Loucy (cell line): Measurements from ENCODE around the gene PTPRF.

Experiments
- H2AFZ ChIP-seq: fragments of 200-600 bp; sonication (generic); 2 replicates; pipeline ENCODE4 v1.6.0; 2016; ENCODE audit warnings: antibody characterized with exemption, mild to moderate bottlenecking, low read length, moderate library complexity
- H3F3A ChIP-seq: fragments of 200-600 bp; 2 replicates; pipeline ENCODE4 v1.6.0; 2016; ENCODE audit warnings: antibody characterized with exemption, low read depth, mild to moderate bottlenecking
- H3K27me3 ChIP-seq: fragments of 200-600 bp; sonication (generic); 2 replicates; pipeline ENCODE4 v1.6.1; 2014; ENCODE audit warnings: low read length, mild to moderate bottlenecking; ENCODE audit not compliant: insufficient read depth, poor library complexity, severe bottlenecking
- H3K36me3 ChIP-seq: fragments of 200-600 bp; sonication (generic); 2 replicates; pipeline ENCODE4 v1.6.1; 2016; ENCODE audit warnings: low read length; ENCODE audit not compliant: insufficient read depth
- H3K4me1 ChIP-seq: fragments of 200-600 bp; sonication (generic); 2 replicates; pipeline ENCODE4 v1.5.1; 2014; ENCODE audit warnings: low read length, mild to moderate bottlenecking; ENCODE audit not compliant: insufficient read depth, poor library complexity, severe bottlenecking
- H3K4me2 ChIP-seq: fragments of 200-600 bp; sonication (generic); 2 replicates; pipeline ENCODE4 v1.6.0; 2014; ENCODE audit warnings: antibody characterized with exemption, low read length, low read depth, mild to moderate bottlenecking; ENCODE audit not compliant: poor library complexity, severe bottlenecking
- H3K4me3 ChIP-seq: fragments of 200-600 bp; sonication (generic); 2 replicates; pipeline ENCODE4 v1.5.1; 2014; ENCODE audit warnings: low read length, mild to moderate bottlenecking, mixed read lengths; ENCODE audit not compliant: poor library complexity, severe bottlenecking
- H3K79me2 ChIP-seq: fragments of 200-600 bp; sonication (generic); 2 replicates; pipeline ENCODE4 v1.6.1; 2014; ENCODE audit warnings: low read length; ENCODE audit not compliant: insufficient read depth
- H3K9ac ChIP-seq: fragments of 200-600 bp; sonication (generic); 2 replicates; pipeline ENCODE4 v1.6.0; 2014; ENCODE audit warnings: mild to moderate bottlenecking, low read depth, low read length, moderate library complexity; ENCODE audit not compliant: poor library complexity, severe bottlenecking
- H3K9me2 ChIP-seq: fragments of 200-600 bp; sonication (generic); replicated peaks from 2 replicates; pipeline ENCODE4 v1.6.1; 2016; ENCODE audit warnings: low read depth, low read length, mixed read lengths
- H3K9me3 ChIP-seq: fragments of 200-600 bp; sonication (generic); 2 replicates; pipeline ENCODE4 v1.6.1; 2014; ENCODE audit warnings: mild to moderate bottlenecking, antibody characterized with exemption, low read length, low read depth; ENCODE audit not compliant: insufficient read depth
- H4K20me1 ChIP-seq: fragments of 200-600 bp; sonication (generic); 2 replicates; pipeline ENCODE4 v1.6.0; 2014; ENCODE audit warnings: antibody characterized with exemption, low read length, mild to moderate bottlenecking; ENCODE audit not compliant: insufficient read depth, poor library complexity, severe bottlenecking
- CTCF ChIP-seq: fragments of 200-600 bp; sonication (generic); conservative IDR thresholded peaks from 2 replicates; pipeline ENCODE4 v1.5.1; 2014; ENCODE audit warnings: mild to moderate bottlenecking, antibody characterized with exemption, low read length
- EZH2phosphoT487 ChIP-seq: fragments of 200-600 bp; IDR thresholded peaks from 2 replicates; pipeline ENCODE4 v1.6.1; 2018; ENCODE audit warnings: antibody characterized with exemption, mild to moderate bottlenecking, moderate library complexity, borderline replicate concordance

Gene PTPRF

GRCh38 chr1:43529206-43529731, 1.4 kb upstream of the PTPRF start:
- Histone ChIP-seq H3K4me1 (peaks cover 17% of the 10 kb centered on the region), H3K36me3 (no peaks in the 10 kb centered on the region), H3K9me2 (no peaks in the 10 kb centered on the region), H3K9ac (no peak overlapping the region), H3K27me3 (no peaks in the 10 kb centered on the region), H3F3A (no peaks in the 10 kb centered on the region), H3K4me3 (no peak overlapping the region), H3K4me2 (peak overlapping the region; percentile 28), H2AFZ (0 out of 2 replicates have a peak overlapping the region, but pooled peaks have one; percentile 8), H3K79me2 (no peaks in the 10 kb centered on the region), H4K20me1 (peaks cover 3% of the 10 kb centered on the region), H3K9me3 (no peaks in the 10 kb centered on the region)
- TF ChIP-seq CTCF (peak; percentile 97), EZH2phosphoT487 (no peak)

GRCh38 chr1:43531107-43531905, 623 bp downstream of the PTPRF start:
- Histone ChIP-seq H3F3A (no peaks in the 10 kb centered on the region), H3K36me3 (no peaks in the 10 kb centered on the region), H3K4me2 (peak overlapping the region; percentile 89), H3K79me2 (no peaks in the 10 kb centered on the region), H2AFZ (peak overlapping the region; percentile 69), H3K9me2 (no peaks in the 10 kb centered on the region), H4K20me1 (peaks cover 3% of the 10 kb centered on the region), H3K27me3 (no peaks in the 10 kb centered on the region), H3K4me1 (peaks cover 17% of the 10 kb centered on the region), H3K9ac (no peak overlapping the region), H3K4me3 (peak overlapping the region; percentile 73), H3K9me3 (no peaks in the 10 kb centered on the region)
- TF ChIP-seq EZH2phosphoT487 = no peak
- TF ChIP-seq CTCF = no peak

GRCh38 chr1:43531906-43532584, 1.4 kb downstream of the PTPRF start:
- H3K4me1 ChIP-seq = peaks cover 17% of the 10 kb centered on the region
- peak overlapping the region; percentile 73 for H3K4me3 ChIP-seq
- no peaks in the 10 kb centered on the region for H3K79me2 ChIP-seq
- TF ChIP-seq EZH2phosphoT487 (no peak), CTCF (no peak)
- no peaks in the 10 kb centered on the region for H3K9me2 ChIP-seq
- H3K36me3 ChIP-seq = no peaks in the 10 kb centered on the region
- no peaks in the 10 kb centered on the region for H3F3A ChIP-seq
- peaks cover 3% of the 10 kb centered on the region for H4K20me1 ChIP-seq
- no peak overlapping the region for H3K9ac ChIP-seq
- no peaks in the 10 kb centered on the region for H3K27me3 ChIP-seq
- H3K9me3 ChIP-seq = no peaks in the 10 kb centered on the region
- peak overlapping the region; percentile 69 for H2AFZ ChIP-seq
- peak overlapping the region; percentile 75 for H3K4me2 ChIP-seq
